Measurements from ENCODE around the gene APOO.

DNA sequence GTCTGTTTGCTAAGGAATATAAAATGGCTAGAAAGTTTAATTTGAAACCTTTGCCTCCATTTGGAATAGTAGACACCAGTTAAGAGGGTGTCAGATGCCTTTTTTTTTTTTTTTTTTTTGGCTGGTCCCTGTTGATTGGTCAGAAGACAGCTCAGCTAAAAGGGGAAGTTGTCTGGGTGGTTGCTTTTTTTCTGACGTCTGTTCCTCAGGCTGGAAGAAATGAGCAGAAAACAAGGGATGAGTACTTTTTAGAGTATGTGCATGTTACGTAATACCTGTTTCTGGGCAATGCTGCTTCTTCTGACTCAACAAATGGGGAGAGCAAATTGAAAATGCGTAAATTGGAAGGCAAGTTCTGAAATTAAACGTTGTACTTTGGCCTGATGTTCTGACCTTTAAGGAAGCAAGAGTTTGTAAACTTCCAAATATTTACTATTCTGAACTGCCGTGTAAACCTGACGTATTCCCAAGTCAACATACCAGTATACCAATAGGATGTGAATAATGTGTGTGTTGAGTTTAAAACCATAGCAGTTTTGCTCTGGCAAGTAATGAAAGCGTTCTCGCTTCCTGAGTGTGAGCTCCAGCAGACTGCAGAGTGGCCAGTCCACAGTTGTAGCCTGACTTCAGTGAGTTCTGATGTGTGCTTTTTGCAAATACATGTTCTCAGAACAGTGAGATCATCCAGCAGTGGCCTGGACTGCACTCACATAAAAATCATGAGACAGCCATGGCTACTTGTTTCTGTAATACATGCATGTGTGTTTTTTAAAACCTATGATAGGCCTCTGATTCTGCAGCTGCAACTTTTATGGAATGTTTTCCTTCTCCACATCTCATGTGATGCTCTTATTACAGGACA lies 123.0 kb downstream of the APOO start:
- TF ChIP-seq CREB1 (IDR thresholded peaks at IDR 0.05; ENCODE audit: low read depth) (no peak), RAD21 (IDR thresholded peaks at IDR 0.05; ENCODE audit: low read depth) (no peak), TEAD4 (IDR thresholded peaks at IDR 0.05) (no peak)
